Breast epithelium (tissue), 3 donors: ENCODE measurements around the gene BBS9.

Experiments used
- CTCF ChIP-seq, 3 donors: fragments of 450-650 bp; IDR thresholded peaks; one replicate each; pipeline ENCODE4 v1.5.1; 2016 to 2017; ENCODE audit warnings: antibody characterized with exemption in 3 of 3, mild to moderate bottlenecking in 3 of 3, moderate library complexity in 3 of 3
- POLR2A ChIP-seq: fragments of 450-650 bp; IDR thresholded peaks from one replicate; pipeline ENCODE4 v1.6.1; 2016; ENCODE audit warnings: antibody characterized with exemption, mild to moderate bottlenecking, moderate library complexity
- POLR2AphosphoS5 ChIP-seq, 3 donors: sonication (generic); formaldehyde crosslinking; IDR thresholded peaks; one replicate each; pipeline ENCODE4 v1.6.1; 2017; ENCODE audit warnings: antibody characterized with exemption in 3 of 3

GRCh38 chr7:33634606-33635005 is 505.2 kb downstream of the BBS9 start:
- TF ChIP-seq POLR2A (no peak), CTCF (IDR thresholded peaks at IDR 0.05) (no peak), POLR2AphosphoS5 (IDR thresholded peaks at IDR 0.05) (no peak)
